Naive thymus-derived CD4-positive, alpha-beta T cell (primary cell): ENCODE results near the gene UGT2B10. TPM values are rescaled to one million over a fixed set of nuclear protein-coding genes. Genes with fewer than 3 reads are reported as not detected.

Experiments used
- ATAC-seq: fragments of 150-1000 bp; cut with Tn5 transposase; 2 replicates; pipeline ENCODE4 v1.10.0; 2021; ENCODE audit warnings: mild to moderate bottlenecking, moderate library complexity
- CTCF ChIA-PET: fragments of 350-600 bp; sonication (Branson Sonifier 250); formaldehyde crosslinking; loops from one replicate; lab custom pipeline; 2021; ENCODE audit warnings: antibody characterized with exemption; lab: Charles Lee
- POLR2A ChIA-PET: fragments of 350-600 bp; sonication (Branson Sonifier 250); formaldehyde crosslinking; loops from one replicate; lab custom pipeline; 2021; ENCODE audit warnings: antibody characterized with exemption, inconsistent platforms; lab: Charles Lee
- DNase-seq, 9 donors: peaks; one replicate each; pipeline versions ENCODE4 v3.0.0 to v3.0.0-alpha.2; 2020 to 2022; ENCODE audit warnings: mixed read lengths in 1 of 9
- H3K27ac ChIP-seq: one replicate; pipeline ENCODE4 v1.7.0; 2013; ENCODE audit warnings: mild to moderate bottlenecking, low read depth, low read length, moderate library complexity
- H3K27me3 ChIP-seq, 2 donors: one replicate each; pipeline ENCODE4 v1.7.0; 2013; ENCODE audit warnings: low read length in 2 of 2, mild to moderate bottlenecking in 2 of 2, moderate library complexity in 2 of 2; ENCODE audit not compliant: control insufficient read depth in 2 of 2, insufficient read depth in 2 of 2
- H3K36me3 ChIP-seq, 3 experiments: 1 replicate in 2 of 3; 2 replicates in 1 of 3; pipeline ENCODE4 v1.7.0; 2013; ENCODE audit warnings: low read length in 3 of 3, mild to moderate bottlenecking in 3 of 3, moderate library complexity in 1 of 3; ENCODE audit not compliant: insufficient read depth in 3 of 3, control insufficient read depth in 2 of 3
- H3K4me1 ChIP-seq, 2 donors: one replicate each; pipeline ENCODE4 v1.7.0; 2013; ENCODE audit warnings: low read length in 2 of 2, mild to moderate bottlenecking in 2 of 2, moderate library complexity in 1 of 2; ENCODE audit not compliant: control insufficient read depth in 2 of 2, insufficient read depth in 2 of 2
- H3K4me3 ChIP-seq: 2 replicates; pipeline ENCODE4 v1.7.0; 2013; ENCODE audit warnings: mild to moderate bottlenecking, low read length
- H3K9me3 ChIP-seq, 3 experiments: 1 replicate in 2 of 3; 2 replicates in 1 of 3; pipeline ENCODE4 v1.7.0; 2013; ENCODE audit warnings: low read length in 3 of 3; ENCODE audit not compliant: control insufficient read depth in 2 of 3
- H3K27ac Mint-ChIP-seq, 9 donors: one replicate each; pipeline ENCODE4 v1.8.0; 2020 to 2022; ENCODE audit warnings: mixed read lengths in 9 of 9, mild to moderate bottlenecking in 8 of 9, moderate library complexity in 5 of 9, inconsistent platforms in 2 of 9
- H3K27me3 Mint-ChIP-seq, 5 donors: one replicate each; pipeline ENCODE4 v1.8.0; 2021 to 2022; ENCODE audit warnings: mixed read lengths in 5 of 5, mild to moderate bottlenecking in 1 of 5
- H3K36me3 Mint-ChIP-seq, 5 donors: one replicate each; pipeline ENCODE4 v1.8.0; 2020 to 2022; ENCODE audit warnings: mixed read lengths in 5 of 5, mild to moderate bottlenecking in 3 of 5, inconsistent platforms in 1 of 5
- H3K4me1 Mint-ChIP-seq, 7 donors: one replicate each; pipeline ENCODE4 v1.8.0; 2020 to 2022; ENCODE audit warnings: mixed read lengths in 7 of 7, mild to moderate bottlenecking in 3 of 7, inconsistent platforms in 1 of 7
- H3K4me3 Mint-ChIP-seq, 10 donors: one replicate each; pipeline ENCODE4 v1.8.0; 2020 to 2022; ENCODE audit warnings: mild to moderate bottlenecking in 10 of 10, mixed read lengths in 10 of 10, moderate library complexity in 6 of 10, inconsistent platforms in 2 of 10
- H3K9me3 Mint-ChIP-seq, 11 donors: one replicate each; pipeline ENCODE4 v1.8.0; 2020 to 2022; ENCODE audit warnings: mixed read lengths in 11 of 11, mild to moderate bottlenecking in 4 of 11, inconsistent platforms in 1 of 11, moderate library complexity in 1 of 11
- intact Hi-C, 2 donors: fragments of 100-400 bp; cut with micrococcal nuclease; formaldehyde crosslinking; loops; one replicate each; pipeline ENCODE4 v1.15.1; 2023
- polyA plus RNA-seq, 2 donors: library from polyadenylated mRNA; unstranded; fragments of 300-500 nt; fragmentation: Illumina TruSeq; gene quantifications; one replicate each; pipeline ENCODE4 v1.2.3, GENCODE V29; 2021
- total RNA-seq, 6 experiments: library from RNA in 5 of 6; stranded (reverse) in 5 of 6; gene quantifications; 1 replicate in 5 of 6; 2 replicates in 1 of 6; pipeline ENCODE4 v1.2.3 and lab custom pipeline; 2021 to 2026

Gene UGT2B10
- total and polyA plus RNA-seq, 7 experiments from 2014 or later, result not detected

GRCh38 chr4:68869274-68869773, 53.5 kb downstream of the UGT2B10 start:
- ChIA-PET CTCF (no interaction called here), POLR2A (no interaction called here)
- no peak overlapping the region for H3K27ac Mint-ChIP-seq
- H3K36me3 Mint-ChIP-seq, result no peaks in the 10 kb centered on the region
- H3K9me3 ChIP-seq, result no peaks in the 10 kb centered on the region
- ATAC-seq, result no peak
- H3K4me3 ChIP-seq, result no peak overlapping the region
- peaks cover 0 to under 1% (median 0%) of the 10 kb centered on the region in 5 donors for H3K27me3 Mint-ChIP-seq
- H3K4me1 ChIP-seq, result no peaks in the 10 kb centered on the region
- intact Hi-C loops, result no loop called here
- no peak for DNase-seq
- H3K9me3 Mint-ChIP-seq, result peaks cover 0 to 6% (median 0%) of the 10 kb centered on the region in 11 donors
- no peak overlapping the region for H3K4me3 Mint-ChIP-seq
- no peaks in the 10 kb centered on the region for H3K4me1 Mint-ChIP-seq
- no peak overlapping the region for H3K27ac ChIP-seq
- H3K27me3 ChIP-seq, result no peaks in the 10 kb centered on the region
- H3K36me3 ChIP-seq, result no peaks in the 10 kb centered on the region

DNA sequence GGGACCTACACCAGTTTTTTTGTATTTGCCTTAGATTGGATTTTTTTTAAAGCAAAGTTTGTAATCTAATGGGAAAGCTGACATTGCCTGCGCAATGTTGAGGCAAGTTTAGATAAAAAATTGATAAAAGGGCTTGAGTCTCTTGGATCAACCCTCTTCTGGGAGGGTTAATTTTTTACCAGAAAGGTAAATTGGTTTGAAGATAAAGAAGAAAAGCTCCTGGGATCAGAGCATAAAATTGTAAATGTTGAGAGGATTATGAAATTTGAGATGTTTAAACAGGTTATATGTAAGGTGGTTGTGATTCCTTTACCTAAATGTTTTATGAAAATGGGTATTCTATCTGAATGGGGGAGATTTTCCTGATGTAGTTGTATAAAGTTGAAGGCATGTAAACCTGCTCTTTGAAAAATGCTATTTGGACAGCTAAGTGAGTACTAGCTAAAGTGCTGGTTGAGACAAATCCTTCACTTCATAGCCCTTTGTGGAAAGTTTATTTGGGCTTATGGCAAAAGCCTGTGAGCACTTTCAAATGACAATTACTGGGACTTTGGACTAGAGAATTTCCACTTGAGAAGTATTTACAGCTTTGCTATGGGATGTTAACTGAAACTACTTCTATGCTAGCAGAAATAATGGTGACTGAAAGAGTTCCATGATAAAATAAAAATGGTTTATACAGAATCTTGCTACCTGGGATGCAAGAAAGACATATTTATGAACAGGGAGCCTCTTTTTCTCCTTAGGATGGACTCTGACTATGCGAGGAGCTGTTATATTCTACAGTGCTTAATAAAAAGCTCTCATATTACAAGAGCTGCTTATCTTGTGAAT, 56.2 kb downstream of the UGT2B10 start:
- ChIA-PET CTCF (no interaction called here), POLR2A (no interaction called here)
- H3K36me3 Mint-ChIP-seq, result no peaks in the 10 kb centered on the region

DNA sequence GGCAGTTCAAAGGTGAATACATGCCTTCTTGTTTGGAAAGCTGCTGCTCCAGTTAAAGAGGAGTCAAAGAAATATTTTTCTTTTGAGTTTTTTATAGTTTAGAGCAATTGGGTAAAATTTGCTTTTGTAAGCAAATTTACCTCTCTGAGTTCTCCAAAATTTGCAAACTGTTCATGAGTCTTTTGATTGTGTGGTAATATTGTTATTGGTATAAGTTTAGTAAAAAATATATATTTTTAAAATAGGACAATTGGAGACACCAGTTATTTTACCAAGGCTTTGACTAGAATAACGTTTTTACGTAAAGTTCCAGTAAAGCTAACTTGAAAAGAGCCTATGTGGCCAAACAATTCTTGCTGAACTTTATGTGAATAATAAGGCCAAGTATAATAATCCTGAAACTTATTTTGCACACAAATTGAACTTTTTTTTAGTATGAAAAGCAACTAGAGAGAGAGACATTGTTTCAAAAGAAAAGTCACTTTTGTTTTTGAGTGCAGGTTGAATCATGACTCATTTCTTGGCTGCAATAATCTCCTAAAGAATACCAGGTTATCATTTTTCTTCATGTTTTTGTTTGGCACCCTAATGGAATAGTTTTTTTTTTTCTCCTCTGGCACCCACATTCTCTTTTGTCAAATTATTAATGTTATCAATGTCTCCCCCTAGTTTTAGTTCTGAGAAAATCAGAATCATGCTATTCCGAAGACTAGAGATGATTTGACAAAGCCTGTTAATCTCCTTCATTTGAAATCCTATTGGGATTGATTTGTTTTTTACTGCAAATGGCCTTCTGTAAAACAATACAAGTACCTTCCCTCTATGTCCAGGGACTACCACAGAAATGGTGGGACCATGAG, 57.1 kb downstream of the UGT2B10 start:
- Histone ChIP-seq H3K4me1 (no peaks in the 10 kb centered on the region), H3K4me3 (no peak overlapping the region), H3K27me3 (no peaks in the 10 kb centered on the region), H3K36me3 (no peaks in the 10 kb centered on the region), H3K27ac (no peak overlapping the region), H3K9me3 (no peaks in the 10 kb centered on the region)
- Mint-ChIP-seq H3K36me3 (no peaks in the 10 kb centered on the region), H3K4me1 (no peaks in the 10 kb centered on the region), H3K27me3 (no peaks in the 10 kb centered on the region), H3K27ac (no peak overlapping the region), H3K4me3 (no peak overlapping the region), H3K9me3 (no peaks in the 10 kb centered on the region)
- CTCF ChIA-PET, result no interaction called here
- ATAC-seq (no peak), DNase-seq (no peak)
- intact Hi-C loops, result no loop called here
- POLR2A ChIA-PET, result no interaction called here

More for the DNA sequence above, 56.2 kb downstream of the UGT2B10 start:
- H3K4me1 Mint-ChIP-seq, result no peaks in the 10 kb centered on the region
- no peak for ATAC-seq
- no peaks in the 10 kb centered on the region for H3K27me3 Mint-ChIP-seq
- Histone ChIP-seq H3K9me3 (no peaks in the 10 kb centered on the region), H3K36me3 (no peaks in the 10 kb centered on the region), H3K27ac (no peak overlapping the region), H3K4me3 (no peak overlapping the region), H3K4me1 (no peaks in the 10 kb centered on the region), H3K27me3 (no peaks in the 10 kb centered on the region)
- no peak for DNase-seq
- H3K27ac Mint-ChIP-seq, result no peak overlapping the region
- H3K9me3 Mint-ChIP-seq, result peaks cover 0 to 4% (median 0%) of the 10 kb centered on the region in 11 donors
- H3K4me3 Mint-ChIP-seq, result no peak overlapping the region
- intact Hi-C loops, result no loop called here

GRCh38 chr4:68874507-68874906, 58.7 kb downstream of the UGT2B10 start:
- DNase-seq, result no peak
- Mint-ChIP-seq H3K36me3 (no peaks in the 10 kb centered on the region), H3K9me3 (no peaks in the 10 kb centered on the region), H3K27me3 (no peaks in the 10 kb centered on the region), H3K27ac (no peak overlapping the region), H3K4me1 (no peaks in the 10 kb centered on the region), H3K4me3 (no peak overlapping the region)
- POLR2A ChIA-PET, result no interaction called here
- no peak for ATAC-seq
- intact Hi-C loops, result no loop called here
- CTCF ChIA-PET, result no interaction called here
- H3K4me3 ChIP-seq, result no peak overlapping the region
- H3K36me3 ChIP-seq, result no peaks in the 10 kb centered on the region
- H3K4me1 ChIP-seq, result no peaks in the 10 kb centered on the region
- H3K9me3 ChIP-seq, result no peaks in the 10 kb centered on the region
- H3K27ac ChIP-seq, result no peak overlapping the region
- H3K27me3 ChIP-seq, result no peaks in the 10 kb centered on the region

GRCh38 chr4:68877555-68877954, 61.8 kb downstream of the UGT2B10 start:
- POLR2A ChIA-PET, result no interaction called here

DNA sequence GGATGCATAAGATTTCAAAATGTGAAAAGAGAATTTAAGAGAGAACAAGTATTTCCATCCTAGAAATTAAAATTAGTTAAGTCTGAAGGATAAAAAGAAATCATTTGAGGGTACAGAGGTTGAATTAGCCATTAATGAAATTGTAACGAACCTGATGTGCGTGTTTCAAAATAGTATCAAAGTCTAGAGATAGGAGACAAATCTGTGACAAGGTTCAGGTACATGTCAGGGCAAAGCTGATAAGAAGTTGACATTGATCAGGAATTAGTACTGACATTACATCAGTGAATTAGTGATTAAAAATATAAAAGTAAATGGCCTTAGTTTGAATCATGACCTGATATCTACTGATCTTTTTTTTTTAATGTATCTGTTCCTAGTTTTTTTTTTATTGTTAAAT, 62.3 kb downstream of the UGT2B10 start:
- DNase-seq (no peak), ATAC-seq (no peak)
- Histone ChIP-seq H3K9me3 (no peaks in the 10 kb centered on the region), H3K4me3 (no peak overlapping the region), H3K27ac (no peak overlapping the region), H3K4me1 (no peaks in the 10 kb centered on the region), H3K36me3 (no peaks in the 10 kb centered on the region), H3K27me3 (no peaks in the 10 kb centered on the region)
- Mint-ChIP-seq H3K27ac (no peak overlapping the region), H3K4me1 (no peaks in the 10 kb centered on the region), H3K4me3 (no peak overlapping the region), H3K36me3 (no peaks in the 10 kb centered on the region), H3K9me3 (peaks cover 0 to 1% (median 0%) of the 10 kb centered on the region in 11 donors), H3K27me3 (no peaks in the 10 kb centered on the region)
- ChIA-PET CTCF (no interaction called here), POLR2A (no interaction called here)
- intact Hi-C loops, result no loop called here

More at GRCh38 chr4:68877555-68877954, 61.8 kb downstream of the UGT2B10 start:
- Histone ChIP-seq H3K27me3 (no peaks in the 10 kb centered on the region), H3K27ac (no peak overlapping the region), H3K4me1 (no peaks in the 10 kb centered on the region), H3K9me3 (no peaks in the 10 kb centered on the region), H3K36me3 (no peaks in the 10 kb centered on the region), H3K4me3 (no peak overlapping the region)
- ATAC-seq (no peak), DNase-seq (no peak)
- Mint-ChIP-seq H3K36me3 (no peaks in the 10 kb centered on the region), H3K4me3 (no peak overlapping the region), H3K27ac (no peak overlapping the region), H3K27me3 (no peaks in the 10 kb centered on the region), H3K9me3 (peaks cover 0 to 1% (median 0%) of the 10 kb centered on the region in 11 donors), H3K4me1 (no peaks in the 10 kb centered on the region)
- CTCF ChIA-PET, result no interaction called here
- intact Hi-C loops, result no loop called here
